ENCODE data around the gene POLRMT.
"Not testable (repeated sequence)": the region's sequence is repeated elsewhere in the genome, so short reads cannot be mapped to it uniquely, and the experiment has no call there.

POLRMT gene

DNA sequence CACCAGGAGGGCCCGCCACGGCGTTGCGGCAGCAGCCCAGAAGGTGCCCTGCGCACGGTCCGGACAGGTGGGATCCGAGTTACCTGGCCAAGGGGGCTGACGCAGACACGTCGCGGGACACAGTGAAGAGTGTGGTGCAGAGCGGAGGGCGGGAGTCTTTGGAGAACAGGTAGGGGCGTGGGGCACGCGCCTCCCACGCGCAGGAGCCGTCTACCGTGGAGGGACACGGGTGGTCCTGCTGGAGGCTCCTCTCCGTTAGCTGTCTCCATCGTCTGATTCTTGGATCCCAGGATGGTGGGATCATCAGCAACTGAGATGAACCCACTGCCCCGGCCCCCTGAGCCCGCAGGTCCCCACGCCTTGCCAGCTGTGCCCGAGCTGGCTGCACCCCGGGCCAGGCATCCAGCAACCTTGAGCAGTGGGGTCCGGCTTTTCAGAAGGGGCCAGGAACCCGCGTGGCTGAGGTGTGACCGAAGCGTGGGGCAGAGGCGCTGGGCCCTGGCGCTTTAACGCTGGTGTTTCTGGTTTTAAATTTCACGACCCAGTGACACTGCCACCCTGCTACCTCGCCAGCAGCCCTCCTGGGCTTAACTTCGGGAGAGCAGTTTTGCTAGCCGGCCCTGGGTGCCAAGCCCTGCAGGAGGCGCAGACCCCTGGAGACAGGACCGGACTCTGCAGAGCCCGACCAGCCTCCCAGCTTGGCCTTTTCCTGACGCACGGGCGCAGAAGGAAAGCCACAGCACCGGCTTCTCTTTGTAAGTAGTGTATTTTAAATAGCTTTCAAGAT lies 13.6 kb upstream of the POLRMT start:
- DNase-seq: no peak

DNA sequence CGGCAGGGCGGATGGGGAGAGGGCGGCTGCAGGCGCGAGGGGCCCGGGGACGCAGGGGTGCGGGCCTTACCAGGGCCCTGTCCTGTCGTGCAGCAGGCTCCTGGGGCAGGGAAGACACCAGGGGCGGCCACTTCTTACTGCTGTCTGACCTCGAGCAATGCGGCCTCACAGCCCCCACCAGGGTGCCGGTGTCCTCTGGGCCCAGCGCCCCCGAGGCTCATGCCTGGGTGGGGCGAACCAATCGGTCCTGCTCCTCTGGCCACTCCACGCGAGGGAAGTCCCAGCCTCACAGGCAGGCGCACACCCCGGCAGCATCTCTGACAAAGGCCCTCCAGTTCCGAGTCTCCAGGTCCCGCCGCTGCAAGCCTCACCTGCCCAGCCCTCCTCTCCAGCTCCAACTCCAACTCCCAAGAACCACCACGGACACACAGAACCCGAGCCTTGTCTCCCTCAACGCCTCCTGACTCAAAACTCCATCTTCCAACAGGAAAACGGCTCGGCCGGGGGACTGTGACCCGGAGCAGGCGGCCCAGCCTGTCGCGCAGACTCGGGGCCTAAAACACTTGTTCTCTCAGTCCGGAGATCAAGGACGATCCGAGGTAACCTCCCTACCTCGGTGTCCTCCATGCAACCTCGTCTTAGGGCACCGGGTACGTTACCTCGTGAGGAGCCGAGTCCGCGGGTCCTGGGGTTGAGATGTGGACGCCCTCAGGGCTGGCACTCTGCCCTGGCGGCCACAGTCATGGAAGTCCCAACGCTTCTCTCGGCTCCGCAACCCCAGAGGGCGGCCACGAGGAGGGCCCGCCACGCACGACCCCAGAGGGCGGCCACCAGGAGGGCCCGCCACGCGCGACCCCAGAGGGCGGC lies 12.8 kb upstream of the POLRMT start:
- DNase-seq: no peak

DNA sequence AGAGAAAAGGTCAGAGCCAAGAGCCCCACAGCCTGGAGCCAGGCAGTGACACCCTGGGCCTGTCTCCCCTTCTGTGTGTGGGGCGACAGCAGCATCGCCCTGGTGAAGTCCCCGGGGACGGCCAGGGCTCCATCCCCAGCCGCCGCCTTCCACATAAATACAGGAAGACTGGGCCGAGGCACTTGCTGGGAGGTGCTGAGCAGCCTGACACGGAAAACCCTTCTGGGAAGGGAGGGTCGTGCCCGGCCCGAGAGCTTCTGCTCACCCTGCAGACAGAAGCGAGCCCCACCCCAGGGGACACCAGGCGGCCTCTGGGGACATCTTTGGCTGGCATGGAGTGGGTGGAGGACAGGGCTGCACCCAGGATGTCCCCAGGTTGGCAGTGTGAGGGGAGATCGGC lies 11.5 kb upstream of the POLRMT start:
- no peak for DNase-seq

DNA sequence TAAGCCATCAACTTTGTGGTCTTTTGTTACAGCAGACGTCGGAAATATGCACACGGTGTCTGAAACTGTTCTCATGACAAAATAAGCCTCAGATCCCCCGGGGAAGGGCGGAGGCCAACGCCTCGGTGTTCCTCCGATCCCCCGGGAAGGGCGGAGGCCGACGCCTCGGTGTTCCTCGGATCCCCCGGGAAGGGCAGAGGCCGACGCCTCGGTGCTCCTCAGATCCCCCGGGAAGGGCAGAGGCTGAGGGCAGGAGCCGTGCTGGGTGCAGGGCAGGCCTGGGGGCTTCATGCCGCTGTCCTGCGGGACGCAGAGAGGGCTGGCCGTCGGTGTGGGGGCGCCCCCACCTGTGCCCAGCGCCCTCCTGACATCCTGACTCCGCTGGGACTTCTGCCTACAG lies 11.0 kb upstream of the POLRMT start:
- no peak for DNase-seq

DNA sequence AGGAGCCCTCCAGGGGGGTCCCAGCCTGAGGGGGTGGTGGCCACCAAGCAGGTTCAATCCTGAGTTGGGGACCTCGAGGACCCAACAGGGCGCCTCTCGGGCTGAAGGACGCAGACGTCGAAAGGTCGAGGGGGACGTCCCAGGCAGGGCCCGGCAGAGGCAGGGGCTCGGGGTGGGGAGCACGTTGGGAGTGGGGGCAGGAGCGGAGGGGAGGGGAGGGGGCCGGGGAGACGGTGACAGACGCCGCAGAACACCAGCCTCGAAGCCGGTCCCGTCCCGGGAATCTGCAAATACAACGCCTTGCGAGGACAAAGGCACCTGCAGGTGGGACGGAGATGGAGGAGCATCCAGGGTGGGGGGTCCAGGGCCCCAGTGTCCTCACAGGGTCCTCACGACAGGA lies 10.4 kb upstream of the POLRMT start:
- no peak for DNase-seq

DNA sequence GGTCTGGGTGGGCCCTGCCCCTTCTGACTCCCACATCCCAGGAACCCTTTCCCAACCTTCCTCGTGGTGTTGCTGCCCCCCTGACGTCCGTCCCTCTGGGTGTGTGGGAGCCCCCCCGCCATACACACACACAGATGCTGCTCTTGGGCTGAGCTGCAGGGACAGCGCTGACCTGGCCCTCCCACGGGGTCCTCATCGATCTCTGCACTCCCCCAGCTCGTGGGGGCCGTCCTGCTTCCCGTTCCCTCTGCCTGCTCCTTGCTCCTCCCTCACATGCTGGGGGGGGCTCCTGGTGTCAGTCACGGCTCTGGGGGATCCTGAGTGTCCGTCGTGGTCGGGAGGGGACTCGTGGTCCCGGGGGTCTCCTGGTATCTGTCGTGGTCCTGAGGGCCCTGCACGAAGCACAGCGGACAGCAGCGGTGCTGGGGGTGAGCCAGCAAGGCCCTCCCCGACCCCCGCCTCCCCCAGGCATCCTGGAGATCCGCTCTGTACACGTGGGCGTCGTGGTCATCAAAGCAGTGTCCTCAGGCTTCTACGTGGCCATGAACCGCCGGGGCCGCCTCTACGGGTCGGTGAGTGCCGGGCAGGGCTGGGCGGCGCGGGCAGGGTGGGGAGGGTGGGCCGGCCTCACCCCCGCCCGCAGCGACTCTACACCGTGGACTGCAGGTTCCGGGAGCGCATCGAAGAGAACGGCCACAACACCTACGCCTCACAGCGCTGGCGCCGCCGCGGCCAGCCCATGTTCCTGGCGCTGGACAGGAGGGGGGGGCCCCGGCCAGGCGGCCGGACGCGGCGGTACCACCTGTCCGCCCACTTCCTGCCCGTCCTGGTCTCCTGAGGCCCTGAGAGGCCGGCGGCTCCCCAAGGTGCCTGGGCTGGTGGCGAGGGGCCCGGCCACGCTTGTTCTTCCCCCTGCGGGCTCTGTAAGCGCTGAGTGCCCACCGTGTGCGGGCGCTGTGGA lies 9.7 kb upstream of the POLRMT start:
- no peak for DNase-seq

DNA sequence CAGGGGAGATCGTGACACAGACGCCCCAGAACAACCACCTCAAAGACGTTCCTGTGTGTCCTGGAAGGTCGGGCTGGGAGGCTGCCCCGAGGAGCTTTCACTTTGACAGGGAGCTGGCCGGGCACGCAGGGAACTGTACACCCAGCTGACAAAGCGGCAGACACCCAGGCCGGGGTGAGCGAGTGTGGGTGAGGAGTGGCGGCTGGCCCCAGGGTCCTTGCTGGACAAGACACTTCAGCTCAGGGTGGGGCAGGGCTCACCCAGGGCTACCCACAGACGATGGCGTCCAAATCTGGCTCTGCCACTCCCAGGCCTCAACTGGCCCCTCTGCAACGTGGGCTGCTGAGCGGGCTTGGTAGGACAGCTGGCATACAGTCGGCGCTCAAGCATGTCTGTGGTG lies 8.4 kb upstream of the POLRMT start:
- no peak for DNase-seq

DNA sequence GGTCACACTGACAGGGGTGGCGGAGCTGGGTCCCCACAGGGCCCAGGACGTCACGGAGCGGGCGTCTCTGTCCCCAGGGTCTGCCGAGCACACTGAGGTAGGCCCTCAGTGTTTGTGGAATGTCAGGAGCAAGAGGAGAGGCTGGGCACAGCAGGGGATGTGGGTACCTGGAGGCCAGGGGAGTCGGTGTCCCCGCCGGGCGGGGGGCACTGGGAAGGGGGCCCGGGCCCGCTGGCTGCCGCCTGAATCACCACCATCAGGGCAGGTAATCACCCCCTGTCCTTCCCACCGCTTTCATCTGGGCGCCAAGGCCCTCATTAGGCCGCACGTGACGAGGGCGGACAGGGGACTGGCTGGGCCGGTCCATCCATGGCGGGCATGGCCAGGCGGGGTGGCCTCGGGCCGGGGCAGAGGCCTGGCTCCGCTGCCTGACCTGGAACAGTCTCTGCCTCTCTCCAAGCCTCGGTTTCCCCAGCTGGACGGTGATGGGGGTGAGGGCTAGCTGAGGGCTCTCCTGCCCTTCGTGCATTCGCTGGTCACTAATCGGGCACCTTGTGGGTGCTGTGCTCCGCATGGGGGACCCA lies 7.4 kb upstream of the POLRMT start:
- DNase-seq: no peak

DNA sequence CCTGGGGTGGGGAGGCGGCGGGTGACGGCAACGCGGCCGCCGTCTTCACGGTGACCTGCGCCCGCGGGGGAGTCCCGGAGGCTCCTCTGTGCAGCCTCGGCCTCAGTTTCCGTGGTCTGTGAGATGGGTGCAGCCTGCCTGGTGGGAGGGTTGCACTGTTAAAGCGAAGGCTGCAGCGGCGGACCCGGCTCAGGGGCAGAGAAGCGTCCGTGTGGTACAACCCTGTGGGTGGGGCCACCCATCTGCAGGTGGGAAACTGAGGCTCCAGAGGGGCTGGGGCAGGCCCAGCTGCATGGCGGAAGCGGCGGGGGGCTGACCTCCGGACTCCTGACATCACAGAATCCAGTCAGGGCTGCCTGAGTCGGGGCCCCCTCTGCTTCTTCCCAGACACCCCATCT lies 6.8 kb upstream of the POLRMT start:
- no peak for DNase-seq

DNA sequence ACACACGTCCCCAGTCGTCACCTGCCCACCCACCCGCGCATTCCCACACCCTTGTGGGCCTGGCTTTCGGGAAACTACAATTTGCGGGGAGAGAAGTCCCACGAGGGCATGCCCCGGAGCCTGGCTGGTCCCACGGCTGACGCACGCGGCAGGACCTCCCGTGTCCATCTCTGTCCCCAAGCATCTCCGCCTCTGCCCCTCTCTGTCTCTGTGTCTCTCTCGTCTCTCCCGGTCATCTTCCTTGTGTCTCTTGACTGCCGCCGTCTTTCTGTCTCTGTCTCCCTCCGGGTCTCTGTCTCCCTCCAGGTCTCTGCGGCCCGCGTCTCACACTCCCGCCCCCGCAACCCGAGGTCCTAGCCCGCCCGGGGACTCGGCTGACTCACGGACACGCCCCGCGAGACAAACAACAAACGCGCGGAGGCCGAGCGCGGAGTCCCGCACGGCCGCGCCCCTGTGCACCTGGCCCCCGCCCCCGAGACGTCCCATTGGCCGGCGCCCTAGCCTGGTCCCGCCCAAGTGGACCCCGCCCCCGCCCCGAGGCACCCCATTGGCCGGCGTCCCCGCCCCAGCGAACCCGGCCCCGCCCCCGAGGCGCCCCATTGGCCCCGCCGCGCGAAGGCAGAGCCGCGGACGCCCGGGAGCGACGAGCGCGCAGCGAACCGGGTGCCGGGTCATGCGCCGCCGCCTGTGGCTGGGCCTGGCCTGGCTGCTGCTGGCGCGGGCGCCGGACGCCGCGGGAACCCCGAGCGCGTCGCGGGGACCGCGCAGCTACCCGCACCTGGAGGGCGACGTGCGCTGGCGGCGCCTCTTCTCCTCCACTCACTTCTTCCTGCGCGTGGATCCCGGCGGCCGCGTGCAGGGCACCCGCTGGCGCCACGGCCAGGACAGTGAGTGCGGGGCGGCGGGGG lies 6.2 kb upstream of the POLRMT start, which contains the start of gene FGF22:
Gene FGF22, plus strand, starts transcription at position 627 of the 908 bp plus-strand sequence. Its CDS starts 47 bp downstream, at position 674.
- peak; percentile 74 for DNase-seq

DNA sequence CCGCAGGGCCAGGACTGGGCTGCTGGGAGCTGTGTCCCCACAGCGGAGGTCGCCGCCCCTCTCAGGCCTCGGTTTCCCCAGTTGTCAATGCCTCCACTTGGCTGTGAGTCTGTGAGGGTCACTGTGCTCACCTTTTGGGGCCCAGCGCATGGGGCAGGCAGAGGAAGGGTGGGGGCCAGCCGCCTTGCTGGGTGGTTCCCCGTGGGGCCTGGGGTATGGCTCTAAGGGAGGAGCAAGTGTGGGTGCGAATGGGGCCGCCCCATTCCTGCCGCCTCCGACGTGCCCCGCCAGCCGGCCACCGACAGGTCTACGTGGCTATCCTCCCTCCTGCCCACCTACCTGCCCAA lies 5.5 kb upstream of the POLRMT start:
- DNase-seq: no peak

DNA sequence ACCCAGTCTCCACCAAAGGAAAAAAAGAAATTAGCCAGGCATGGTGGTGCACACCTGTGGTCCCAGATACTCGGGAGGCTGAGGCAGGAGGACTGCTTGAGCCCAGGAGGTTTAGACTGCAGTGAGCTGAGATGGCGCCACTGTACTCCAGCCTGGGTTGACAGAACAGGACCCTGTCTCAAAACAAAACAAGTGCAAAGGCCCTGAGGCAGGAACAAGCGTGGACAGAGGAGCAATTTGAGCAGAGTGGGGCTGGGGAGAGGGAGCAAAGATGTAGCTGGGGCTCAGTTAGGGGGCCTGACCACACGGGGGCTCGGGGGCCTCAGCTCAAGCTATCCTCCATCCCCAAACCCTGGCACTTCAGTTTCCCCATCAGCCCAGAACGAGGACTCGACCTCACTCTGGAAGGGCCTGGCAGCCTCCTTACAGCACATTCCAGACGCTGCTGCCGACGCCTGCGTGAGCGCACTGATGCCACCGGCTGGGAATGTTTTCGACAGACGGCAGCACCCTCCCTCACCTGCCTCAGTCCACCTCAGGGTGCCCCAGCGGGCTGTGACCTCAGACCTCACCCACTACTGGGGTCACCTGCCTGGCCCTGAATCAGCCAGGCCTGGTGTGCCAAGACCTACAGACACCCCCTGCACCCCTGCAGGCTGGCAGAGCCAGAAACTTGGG lies 1.8 kb upstream of the POLRMT start:
- DNase-seq: no peak

DNA sequence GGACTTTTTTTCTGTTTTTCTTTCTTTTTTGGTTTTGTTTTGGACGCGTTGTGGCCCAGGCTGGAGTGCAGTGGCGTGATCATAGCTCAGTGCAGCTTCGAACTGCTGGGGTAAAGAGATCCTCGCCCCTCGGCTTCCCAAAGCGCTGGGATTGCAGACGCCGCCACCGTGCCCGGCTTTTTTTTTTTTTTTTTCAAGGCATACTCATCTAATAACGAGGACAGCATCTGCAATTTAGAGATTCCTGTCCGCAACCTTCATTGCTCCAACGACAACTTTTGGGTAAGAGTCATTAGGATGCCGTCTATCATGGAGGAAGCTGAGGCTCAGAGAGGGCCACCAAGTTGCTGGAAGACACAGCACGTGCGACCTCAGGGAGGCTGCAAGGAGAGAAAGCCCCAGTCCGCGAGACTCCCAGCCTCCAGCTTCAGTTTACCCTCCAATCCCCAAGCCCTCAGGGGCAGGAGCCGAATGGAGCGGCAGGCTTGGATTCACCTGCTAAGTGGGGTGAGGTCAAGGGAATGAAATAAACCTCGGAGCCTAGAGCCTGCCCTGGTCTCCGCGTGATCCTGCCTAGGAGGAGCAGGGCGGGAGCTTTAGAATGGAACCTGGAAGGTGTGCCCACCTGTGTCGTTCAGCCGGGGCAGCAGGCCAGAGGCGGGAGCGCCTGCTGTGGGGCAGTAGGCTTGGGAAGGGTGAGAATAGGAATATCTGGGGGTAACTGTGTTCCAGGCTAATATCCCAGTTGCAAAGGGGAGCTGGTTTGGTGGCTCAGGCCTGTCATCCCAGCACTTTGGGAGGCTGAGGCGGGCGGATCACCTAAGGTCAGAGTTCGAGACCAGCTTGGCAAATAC lies 676 bp upstream of the POLRMT start:
- no peak for DNase-seq

DNA sequence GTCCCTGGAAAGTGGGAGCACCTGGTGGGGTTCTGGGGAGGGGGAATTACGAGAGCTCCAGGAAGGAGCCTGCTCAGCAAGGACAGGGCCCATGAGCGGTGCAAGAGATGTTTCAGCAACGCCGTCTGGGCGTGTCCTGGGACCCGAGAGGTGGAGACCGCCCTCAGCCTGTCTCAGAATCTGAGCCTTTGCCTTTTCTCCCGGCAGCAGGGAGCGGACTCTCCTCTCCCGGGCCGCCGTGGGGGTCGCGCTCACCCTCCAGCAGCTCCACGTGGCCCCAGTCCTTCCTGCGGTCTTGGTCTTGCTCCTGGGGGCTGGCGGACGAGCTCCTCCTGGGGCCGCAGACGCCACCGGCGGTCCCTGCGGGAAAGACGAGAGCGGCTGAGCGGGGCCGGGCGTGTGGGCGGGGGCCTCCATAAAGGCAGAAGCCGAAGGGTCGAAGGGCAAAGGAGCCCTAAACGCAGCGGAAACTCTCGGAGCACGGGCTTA lies 714 bp downstream of the POLRMT start:
- DNase-seq: peak; percentile 2

DNA sequence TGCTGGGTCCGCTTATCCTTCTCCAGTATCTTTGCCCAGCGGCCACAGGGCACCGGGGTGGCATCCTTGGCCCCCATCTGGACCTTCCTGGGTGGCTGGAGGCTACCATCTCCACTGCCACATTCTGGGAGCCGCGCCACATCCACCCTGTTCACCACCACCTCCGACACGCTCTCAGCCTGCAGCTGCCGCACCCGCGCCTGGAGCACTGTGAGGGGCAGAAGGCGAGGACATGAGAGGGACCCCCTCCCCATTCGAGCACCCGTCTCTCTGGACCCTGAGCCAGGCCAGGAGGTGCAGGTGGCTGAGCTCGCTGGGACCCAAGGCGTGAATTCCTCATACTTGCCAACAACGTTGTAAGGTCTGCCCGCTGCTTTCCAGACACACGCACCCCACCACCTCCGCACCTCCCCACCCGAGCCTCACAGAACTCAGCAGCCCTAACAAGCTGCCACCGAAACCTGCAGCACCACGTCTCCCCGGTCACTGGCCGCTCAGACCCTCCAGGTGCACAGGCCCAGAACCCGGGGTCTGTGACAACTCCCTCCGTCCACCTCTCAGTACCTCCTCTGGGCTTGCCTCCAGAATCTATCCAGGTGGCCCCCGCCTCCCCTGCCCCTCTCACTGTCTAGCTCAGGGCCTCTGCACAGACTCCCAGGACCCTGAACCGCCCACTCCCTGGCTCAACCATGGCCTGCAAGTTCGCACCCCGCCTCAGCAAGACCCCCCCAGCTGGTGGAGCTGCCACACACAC lies 3.2 kb downstream of the POLRMT start:
- no peak for DNase-seq

DNA sequence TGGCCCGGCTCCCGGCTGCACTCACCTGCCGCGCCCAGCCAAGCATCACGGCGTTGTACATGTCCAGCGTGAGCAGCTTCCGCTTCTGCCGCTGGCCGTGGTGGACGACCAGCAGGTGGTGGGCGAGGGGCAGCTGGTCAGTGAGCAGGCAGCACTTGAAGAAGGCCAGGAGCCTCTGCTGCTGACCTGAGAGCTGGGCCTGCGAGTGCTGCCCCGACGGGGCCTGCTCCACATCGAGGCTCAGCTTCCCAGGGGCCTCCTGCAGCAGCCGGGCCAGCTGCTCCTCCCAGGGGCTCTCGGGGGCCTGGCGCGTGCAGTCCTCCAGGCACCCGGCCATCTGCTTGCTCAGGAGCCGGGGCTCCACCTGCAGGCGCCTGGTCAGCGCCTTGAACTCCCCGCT lies 3.8 kb downstream of the POLRMT start:
- DNase-seq: not testable (repeated sequence)

DNA sequence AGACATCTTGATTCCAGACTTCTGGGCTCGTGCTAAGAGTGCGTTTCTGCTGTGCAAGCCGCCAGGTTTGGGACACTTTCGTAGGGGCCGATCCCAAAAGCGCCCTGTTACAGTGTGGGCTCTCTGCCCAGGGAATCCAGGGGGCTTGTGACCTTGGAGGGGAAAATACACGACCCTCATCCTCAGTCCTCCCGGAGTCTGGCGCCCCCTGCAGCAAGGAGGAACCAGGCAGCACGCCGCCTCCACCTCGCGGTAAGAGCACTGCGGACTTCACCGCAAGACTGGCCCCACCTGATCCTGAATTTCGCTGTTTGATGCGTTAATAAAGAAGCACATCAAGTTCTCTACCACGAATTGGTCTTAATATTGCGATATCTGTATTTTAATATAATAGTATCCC lies 5.2 kb downstream of the POLRMT start:
- no peak for DNase-seq

DNA sequence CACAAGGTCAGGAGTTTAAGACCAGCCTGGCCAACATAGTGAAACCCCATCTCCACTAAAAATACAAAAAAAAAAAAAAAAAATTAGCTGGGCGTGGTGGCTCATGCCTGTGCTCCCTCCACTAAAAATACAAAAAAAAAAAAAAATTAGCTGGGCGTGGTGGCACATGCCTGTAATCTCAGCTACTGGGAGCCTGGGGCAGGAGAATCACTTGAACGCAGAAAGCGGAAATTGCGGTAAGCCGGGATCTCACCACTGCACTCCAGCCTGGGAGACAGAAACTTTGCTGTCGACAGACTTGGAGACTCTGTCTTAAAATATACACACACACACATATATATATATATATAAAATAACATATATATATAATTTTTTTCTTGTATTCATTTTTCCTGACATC lies 6.8 kb downstream of the POLRMT start:
- DNase-seq: not testable (repeated sequence)

DNA sequence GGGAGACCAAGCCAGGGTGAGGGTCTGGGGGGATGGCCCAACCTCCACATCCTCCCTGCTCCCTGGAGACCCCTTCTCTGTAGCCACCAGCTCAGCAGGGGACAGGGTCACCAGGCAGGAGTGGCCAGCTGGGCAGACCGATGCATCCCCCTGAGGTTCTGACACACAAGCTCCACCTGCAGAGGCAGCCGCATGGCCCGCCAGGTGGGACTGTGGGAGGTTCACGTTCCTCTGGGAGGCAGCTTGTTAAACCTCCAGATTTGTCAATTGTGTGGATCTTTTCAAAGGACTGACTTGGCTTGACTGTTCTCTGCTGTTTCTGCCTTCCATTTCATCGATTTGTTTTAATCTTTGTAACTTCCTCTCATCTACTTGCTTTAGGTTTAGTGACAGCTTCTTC lies 8.1 kb downstream of the POLRMT start:
- no peak for DNase-seq
